KG1 (cell line): Measurements from ENCODE around the gene ZMAT3.
"Not testable (repeated sequence)": the region's sequence is repeated elsewhere in the genome, so short reads cannot be mapped to it uniquely, and the experiment has no call there.

ENCODE experiments used
- DNase-seq: peaks from one replicate; lab custom pipeline; 2025; lab: John Stamatoyannopoulos, UW

Gene ZMAT3

GRCh38 chr3:179068779-179069530 lies 2.7 kb downstream of the ZMAT3 start:
- DNase-seq, result no peak

GRCh38 chr3:179067839-179068238 lies 3.8 kb downstream of the ZMAT3 start:
- DNase-seq, result no peak

GRCh38 chr3:179067291-179067690 lies 4.3 kb downstream of the ZMAT3 start:
- no peak for DNase-seq

GRCh38 chr3:179063945-179064560 lies 7.6 kb downstream of the ZMAT3 start:
- DNase-seq, result no peak

GRCh38 chr3:179056326-179056725 lies 15.3 kb downstream of the ZMAT3 start:
- DNase-seq, result no peak

GRCh38 chr3:179054565-179054964 lies 17.0 kb downstream of the ZMAT3 start:
- DNase-seq, result not testable (repeated sequence)

GRCh38 chr3:179046497-179047353 lies 24.9 kb downstream of the ZMAT3 start:
- DNase-seq, result no peak

GRCh38 chr3:179045719-179046402 lies 25.7 kb downstream of the ZMAT3 start:
- DNase-seq, result no peak

GRCh38 chr3:179038899-179039251 lies 32.7 kb downstream of the ZMAT3 start:
- not testable (repeated sequence) for DNase-seq

GRCh38 chr3:179038216-179038898 lies 33.3 kb downstream of the ZMAT3 start:
- DNase-seq, result no peak

- no peak for DNase-seq
These were observed 34.3 kb downstream of the ZMAT3 start for GRCh38 chr3:179037351-179037750.

- DNase-seq, result no peak
These were observed 34.8 kb downstream of the ZMAT3 start for GRCh38 chr3:179036626-179037300.

GRCh38 chr3:179036226-179036625 lies 35.4 kb downstream of the ZMAT3 start:
- no peak for DNase-seq

- no peak for DNase-seq
These were observed 36.4 kb downstream of the ZMAT3 start for GRCh38 chr3:179035232-179035631.

GRCh38 chr3:179033304-179033657 lies 38.3 kb downstream of the ZMAT3 start:
- not testable (repeated sequence) for DNase-seq

GRCh38 chr3:179032454-179033303 lies 38.9 kb downstream of the ZMAT3 start:
- DNase-seq, result not testable (repeated sequence)

- no peak for DNase-seq
These were observed 42.5 kb downstream of the ZMAT3 start for GRCh38 chr3:179029096-179029495.

GRCh38 chr3:179028408-179028807 lies 43.2 kb downstream of the ZMAT3 start:
- DNase-seq, result no peak

GRCh38 chr3:179027326-179027900 lies 44.2 kb downstream of the ZMAT3 start:
- DNase-seq, result no peak

- DNase-seq, result no peak
These were observed 45.0 kb downstream of the ZMAT3 start for GRCh38 chr3:179026636-179027035.
